K562 (cell line): ENCODE data around the gene LY6G6C. TPM values are rescaled to one million over a fixed set of nuclear protein-coding genes. Genes with fewer than 3 reads are reported as not detected.
A peak's percentile ranks its signal among the peaks of the same experiment; 100 is the strongest.

Experiments
- ATAC-seq: fragments of 200-7000 bp; cut with Tn5 transposase; 3 replicates; pipeline ENCODE4 v1.9.1; 2020; ENCODE audit warnings: moderate library complexity
- BruUV-seq: library from RNA; stranded (reverse); fragments of 400-500 nt; replicated peaks from 2 replicates; lab custom pipeline; 2021; lab: Mats Ljungman, UMichigan
- CTCF ChIA-PET: fragments of 300-600 bp; formaldehyde crosslinking; extraction: SDS; loops from one replicate; lab custom pipeline; 2021; ENCODE audit warnings: low intra/inter-chr PET ratio; lab: Yijun Ruan, JAX
- POLR2A ChIA-PET: fragments of 300-600, 350-650 bp; sonication (Branson Sonifier 250); formaldehyde crosslinking; extraction: SDS; loops from one replicate; lab custom pipeline; 2021; ENCODE audit warnings: antibody characterized with exemption, inconsistent platforms; lab: Yijun Ruan, JAX
- DNase-seq, 4 experiments: peaks; one replicate each; pipeline versions ENCODE4 v3.0.0 to v3.0.0-alpha.2; 2011 to 2018; ENCODE audit warnings: low spot score in 3 of 4, mixed read lengths in 3 of 4; ENCODE audit errors: extremely low read depth in 1 of 4
- FAIRE-seq: peaks from 2 replicates; lab custom pipeline; 2011; peaks lifted over from hg19 to GRCh38; lab: Jason Lieb, UNC
- H2AFZ ChIP-seq: 2 replicates; pipeline ENCODE4 v1.6.0; 2011; ENCODE audit warnings: low read depth, low read length, control low read depth, inconsistent platforms
- H3K27ac ChIP-seq: fragments of 200-600 bp; 3 replicates; pipeline ENCODE4 v1.8.0; 2011; ENCODE audit warnings: low read depth, mild to moderate bottlenecking, control low read depth, inconsistent platforms, low read length, moderate library complexity, mixed read lengths; ENCODE audit errors: extremely low read depth
- H3K27me3 ChIP-seq, 2 experiments: fragments of 300-600 bp in 1 of 2; 2 replicates in 1 of 2; 3 replicates in 1 of 2; pipeline versions ENCODE4 v1.6.0 to v1.8.0; 2011; ENCODE audit warnings: inconsistent platforms in 2 of 2, low read length in 2 of 2, mild to moderate bottlenecking in 1 of 2, mixed read lengths in 1 of 2, moderate library complexity in 1 of 2; ENCODE audit not compliant: control insufficient read depth in 2 of 2, insufficient read depth in 2 of 2
- H3K36me3 ChIP-seq: fragments of 300-600 bp; 3 replicates; pipeline ENCODE4 v1.8.0; 2011; ENCODE audit warnings: mild to moderate bottlenecking, low read length, inconsistent platforms; ENCODE audit not compliant: control insufficient read depth, insufficient read depth
- H3K4me1 ChIP-seq, 2 experiments: fragments of 200-600 bp in 1 of 2; replicated peaks in 1 of 2; 2 replicates in 1 of 2; 3 replicates in 1 of 2; pipeline versions ENCODE4 v1.5.1 to v1.8.0; 2011; ENCODE audit warnings: inconsistent platforms in 2 of 2, low read length in 2 of 2, mild to moderate bottlenecking in 1 of 2, mixed read lengths in 1 of 2, moderate library complexity in 1 of 2; ENCODE audit not compliant: control insufficient read depth in 2 of 2, insufficient read depth in 2 of 2
- H3K4me2 ChIP-seq: 2 replicates; pipeline ENCODE4 v1.6.1; 2011; ENCODE audit warnings: low read length, control low read depth, inconsistent platforms, mixed read lengths; ENCODE audit not compliant: insufficient read depth
- H3K4me3 ChIP-seq: fragments of 200-600 bp; sonication (generic), shearing (Covaris generic); 2 replicates; pipeline ENCODE4 v1.5.1; 2016; ENCODE audit warnings: control low read depth, inconsistent platforms
- H3K79me2 ChIP-seq: fragments of 200-600 bp; 3 replicates; pipeline ENCODE4 v1.8.0; 2011; ENCODE audit warnings: low read length, inconsistent platforms; ENCODE audit not compliant: control insufficient read depth, insufficient read depth
- H3K9ac ChIP-seq, 2 experiments: 2 replicates each; pipeline versions ENCODE4 v1.6.0 to v1.6.1; 2011; ENCODE audit warnings: low read depth in 2 of 2, low read length in 2 of 2, control low read depth in 1 of 2, inconsistent platforms in 1 of 2, mild to moderate bottlenecking in 1 of 2, mixed read lengths in 1 of 2; ENCODE audit not compliant: insufficient read depth in 1 of 2
- H3K9me1 ChIP-seq: one replicate; pipeline ENCODE4 v1.6.0; 2011; ENCODE audit warnings: inconsistent platforms, mild to moderate bottlenecking, low read length, moderate library complexity; ENCODE audit not compliant: control insufficient read depth, insufficient read depth
- H3K9me3 ChIP-seq: replicated peaks from 2 replicates; pipeline ENCODE4 v1.5.1; 2011; ENCODE audit warnings: low read depth, low read length, inconsistent platforms; ENCODE audit not compliant: control insufficient read depth, insufficient read depth
- H4K20me1 ChIP-seq: replicated peaks from 2 replicates; pipeline ENCODE4 v1.6.1; 2011; ENCODE audit warnings: low read length, inconsistent platforms, mixed read lengths; ENCODE audit not compliant: control insufficient read depth, insufficient read depth
- CCAR2 ChIP-seq: fragments of 200-400 bp; formaldehyde crosslinking; IDR thresholded peaks from 2 replicates; pipeline ENCODE4 v1.6.1; 2017; ENCODE audit warnings: mild to moderate bottlenecking, low read depth, low read length
- CREB1 ChIP-seq, 2 experiments: sonication (generic) in 1 of 2; formaldehyde crosslinking in 1 of 2; IDR thresholded peaks; 2 replicates each; pipeline versions ENCODE4 v1.6.1 to v1.8.0; 2012 to 2022; ENCODE audit warnings: inconsistent platforms in 1 of 2, mild to moderate bottlenecking in 1 of 2, missing genetic modification reagents in 1 of 2, moderate library complexity in 1 of 2
- GTF2F1 ChIP-seq: IDR thresholded peaks from 2 replicates; pipeline ENCODE4 v1.6.1; 2011; ENCODE audit warnings: low read depth, low read length, improper control_type of control experiment
- IRF2 ChIP-seq: sonication (generic); formaldehyde crosslinking; IDR thresholded peaks from 2 replicates; pipeline ENCODE4 v1.8.1; 2022; ENCODE audit warnings: mild to moderate bottlenecking, missing genetic modification reagents
- NCOA6 ChIP-seq: fragments of 450-650 bp; IDR thresholded peaks from 2 replicates; pipeline ENCODE4 v1.6.1; 2017; ENCODE audit warnings: mild to moderate bottlenecking
- PHB2 ChIP-seq: fragments of 450-650 bp; IDR thresholded peaks from 2 replicates; pipeline ENCODE4 v1.6.1; 2017; ENCODE audit warnings: low read depth
- SIN3A ChIP-seq, 2 experiments: fragments of 150-350 bp in 1 of 2; IDR thresholded peaks; 2 replicates each; pipeline ENCODE4 v1.6.1; 2011 to 2016; ENCODE audit warnings: borderline replicate concordance in 2 of 2, low read depth in 2 of 2, low read length in 2 of 2, mild to moderate bottlenecking in 2 of 2, moderate library complexity in 2 of 2; ENCODE audit not compliant: control insufficient read depth in 1 of 2
- SPI1 ChIP-seq: IDR thresholded peaks from 2 replicates; pipeline ENCODE4 v1.6.1; 2011; ENCODE audit warnings: low read depth, low read length, control low read depth, borderline replicate concordance
- SRSF9 ChIP-seq: fragments of 200-400 bp; formaldehyde crosslinking; IDR thresholded peaks from 2 replicates; pipeline ENCODE4 v1.6.1; 2017; ENCODE audit warnings: low read depth, low read length, borderline replicate concordance
- ZNF282 ChIP-seq: sonication (generic); formaldehyde crosslinking; IDR thresholded peaks from 2 replicates; pipeline ENCODE4 v1.8.1; 2023; ENCODE audit warnings: missing genetic modification reagents
- ZNF695 ChIP-seq: fragments of 450-650 bp; formaldehyde crosslinking; IDR thresholded peaks from 2 replicates; pipeline ENCODE4 v1.4.0; 2020; ENCODE audit warnings: mild to moderate bottlenecking, moderate library complexity
- WGBS: fragments of 100-300 bp; shearing (Covaris generic); methylation state at CpG from one replicate; pipeline ENCODE4 v1.1.6; 2016; ENCODE audit warnings: low coverage, mixed read lengths; ENCODE audit not compliant: insufficient coverage; ENCODE audit errors: missing lambda C conversion rate; 5-methylcytosine and 5-hydroxymethylcytosine counted together
- in situ Hi-C: fragments of 300-500 bp; cut with MboI; formaldehyde crosslinking; loops from 4 replicates; pipeline ENCODE4 v1.15.0; 2018; ENCODE audit warnings: inconsistent platforms, mixed read lengths
- intact Hi-C: fragments of 100-400 bp; cut with micrococcal nuclease; formaldehyde crosslinking; loops from 2 replicates; pipeline ENCODE4 v1.14.2; 2022
- polyA plus RNA-seq, 8 experiments: library from polyadenylated mRNA; depleted of rRNA in 4 of 8; stranded (reverse) in 5 of 8; unstranded in 3 of 8; fragments of >200 nt; fragmentation: Nextera tagmentation in 2 of 8; fragmentation: Illumina TruSeq in 1 of 8; extraction: Ambion mirVana in 2 of 8; extraction: Trizol in 1 of 8; gene quantifications; 2 replicates each; pipeline versions ENCODE4 v1.2.1 to v1.2.3, GENCODE V29; 2011 to 2014; ENCODE audit warnings: inconsistent platforms in 1 of 8, missing spikeins in 1 of 8
- total RNA-seq, 7 experiments: library from RNA; depleted of rRNA in 6 of 7; stranded (reverse); fragments of >200 nt in 6 of 7; fragmentation: Illumina TruSeq in 2 of 7; extraction: Trizol in 2 of 7; gene quantifications; 2 replicates each; pipeline versions ENCODE4 v1.2.1 to v1.2.3, GENCODE V29; 2011 to 2021; ENCODE audit warnings: low replicate concordance in 1 of 7
- TF ChIP-seq, protein P1 (sequence below): sonication (generic); formaldehyde crosslinking; IDR thresholded peaks from 2 replicates; pipeline ENCODE4 v1.9.0; 2022; ENCODE audit warnings: mild to moderate bottlenecking, missing genetic modification reagents
- TF ChIP-seq, protein P2 (sequence below): sonication (generic); formaldehyde crosslinking; IDR thresholded peaks from 2 replicates; pipeline ENCODE4 v1.8.0; 2023; ENCODE audit warnings: missing genetic modification reagents, mild to moderate bottlenecking, borderline replicate concordance
- TF ChIP-seq, protein P3 (sequence below): fragments of 450-650 bp; formaldehyde crosslinking; IDR thresholded peaks from 2 replicates; pipeline ENCODE4 v1.4.0; 2022; ENCODE audit warnings: missing genetic modification characterization

The LY6G6C gene
- total and polyA plus RNA-seq, 9 of the 15 experiments (the other 6 are each of a cell fraction or from before 2014, with no cell fraction given) = 0.06 to 0.20 TPM; not detected in 7

DNA sequence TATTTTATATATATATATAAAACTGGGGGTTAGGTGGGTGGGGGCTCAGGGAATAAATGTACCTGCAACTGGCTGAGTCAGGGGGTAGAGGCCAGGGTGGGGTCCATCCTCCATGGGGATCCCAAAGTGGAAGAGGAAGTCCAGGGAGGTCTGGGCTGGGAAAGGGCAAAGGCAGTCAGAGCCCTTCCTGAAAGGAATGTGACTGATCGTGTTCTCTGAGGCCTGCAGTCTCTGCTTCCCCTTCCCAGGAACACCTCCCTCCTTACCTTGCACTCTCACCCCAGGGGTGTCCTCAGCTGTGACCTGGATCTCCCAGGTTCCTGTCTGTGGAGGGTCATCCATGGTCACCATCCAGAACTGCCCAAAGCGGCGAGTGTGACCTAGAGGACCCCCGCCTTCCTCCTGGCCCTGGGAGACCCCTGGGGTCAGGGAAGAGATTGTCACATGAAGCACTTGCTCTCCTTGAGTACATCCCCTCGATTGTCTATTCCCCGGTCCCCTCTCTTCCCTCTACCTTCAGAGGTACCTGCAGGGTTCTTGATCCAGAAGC is 45.6 kb upstream of the LY6G6C start:
- 64% methylated on average over 6 of the region's 6 CpGs for WGBS
- DNase-seq (no peak), FAIRE-seq (no peak), ATAC-seq (no peak)
- H3K27me3 ChIP-seq = no peaks in the 10 kb centered on the region
- peaks cover 4% of the 10 kb centered on the region for H3K9me1 ChIP-seq
- peaks cover 20% of the 10 kb centered on the region; the same call in 2 of the 3 replicates for H3K36me3 ChIP-seq
- H3K4me2 ChIP-seq = no peak overlapping the region
- H4K20me1 ChIP-seq = no peaks in the 10 kb centered on the region
- in situ Hi-C loops (loop anchor here (5.0 kb wide), 1 partner anchor 80 kb away; no protein-coding TSS in a partner anchor), intact Hi-C loops (no loop called here)
- H2AFZ ChIP-seq = no peak overlapping the region
- no peaks in the 10 kb centered on the region for H3K9me3 ChIP-seq
- ChIA-PET CTCF (interaction anchor here (0.5 kb wide), 1 partner anchor 87 kb away, joined by 3 read pairs; no protein-coding TSS in a partner anchor), POLR2A (interaction anchor here (0.7 to 5.9 kb wide), 10 partner anchors 8 to 36 kb away, joined by 3 to 75 read pairs (median 5); partner anchors contain the start of genes CLIC1, MSH5 and VARS1)
- H3K4me1 ChIP-seq = peaks cover 18 to 57% of the 10 kb centered on the region in 2 experiments; a peak in 4 of 5 replicates
- H3K79me2 ChIP-seq = no peaks in the 10 kb centered on the region
- no peak overlapping the region for H3K27ac ChIP-seq
- H3K4me3 ChIP-seq = no peak overlapping the region
- H3K9ac ChIP-seq = peak overlapping the region in 1 of 2 experiments; percentile 79; a peak in 2 of 4 replicates
- no TSS peak for BruUV-seq
- TF ChIP-seq, protein P1, sequence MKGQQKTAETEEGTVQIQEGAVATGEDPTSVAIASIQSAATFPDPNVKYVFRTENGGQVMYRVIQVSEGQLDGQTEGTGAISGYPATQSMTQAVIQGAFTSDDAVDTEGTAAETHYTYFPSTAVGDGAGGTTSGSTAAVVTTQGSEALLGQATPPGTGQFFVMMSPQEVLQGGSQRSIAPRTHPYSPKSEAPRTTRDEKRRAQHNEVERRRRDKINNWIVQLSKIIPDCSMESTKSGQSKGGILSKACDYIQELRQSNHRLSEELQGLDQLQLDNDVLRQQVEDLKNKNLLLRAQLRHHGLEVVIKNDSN (CRISPR knock-in tag) = peak; percentile 40; the same call in 1 of the 2 replicates
- TF ChIP-seq CCAR2 (no peak), GTF2F1 (no peak), ZNF282 (CRISPR knock-in tag) (no peak), ZNF695 (CRISPR knock-in tag) (0 out of 2 replicates have a peak, but pooled peaks have one; percentile 7), SPI1 (peak; percentile 41; the same call in 1 of the 2 replicates), IRF2 (CRISPR knock-in tag) (no peak), NCOA6 (no peak), SRSF9 (no peak), CREB1 (IDR thresholded peaks at IDR 0.05) (no peak), CREB1 (CRISPR knock-in tag; IDR thresholded peaks at IDR 0.05) (no peak), SIN3A (IDR thresholded peaks at IDR 0.05; ENCODE audit: borderline replicate concordance in 2 of 2, control insufficient read depth in 1 of 2, low read depth in 2 of 2, low read length in 2 of 2) (no peak), PHB2 (no peak)
- TF ChIP-seq, protein P2, sequence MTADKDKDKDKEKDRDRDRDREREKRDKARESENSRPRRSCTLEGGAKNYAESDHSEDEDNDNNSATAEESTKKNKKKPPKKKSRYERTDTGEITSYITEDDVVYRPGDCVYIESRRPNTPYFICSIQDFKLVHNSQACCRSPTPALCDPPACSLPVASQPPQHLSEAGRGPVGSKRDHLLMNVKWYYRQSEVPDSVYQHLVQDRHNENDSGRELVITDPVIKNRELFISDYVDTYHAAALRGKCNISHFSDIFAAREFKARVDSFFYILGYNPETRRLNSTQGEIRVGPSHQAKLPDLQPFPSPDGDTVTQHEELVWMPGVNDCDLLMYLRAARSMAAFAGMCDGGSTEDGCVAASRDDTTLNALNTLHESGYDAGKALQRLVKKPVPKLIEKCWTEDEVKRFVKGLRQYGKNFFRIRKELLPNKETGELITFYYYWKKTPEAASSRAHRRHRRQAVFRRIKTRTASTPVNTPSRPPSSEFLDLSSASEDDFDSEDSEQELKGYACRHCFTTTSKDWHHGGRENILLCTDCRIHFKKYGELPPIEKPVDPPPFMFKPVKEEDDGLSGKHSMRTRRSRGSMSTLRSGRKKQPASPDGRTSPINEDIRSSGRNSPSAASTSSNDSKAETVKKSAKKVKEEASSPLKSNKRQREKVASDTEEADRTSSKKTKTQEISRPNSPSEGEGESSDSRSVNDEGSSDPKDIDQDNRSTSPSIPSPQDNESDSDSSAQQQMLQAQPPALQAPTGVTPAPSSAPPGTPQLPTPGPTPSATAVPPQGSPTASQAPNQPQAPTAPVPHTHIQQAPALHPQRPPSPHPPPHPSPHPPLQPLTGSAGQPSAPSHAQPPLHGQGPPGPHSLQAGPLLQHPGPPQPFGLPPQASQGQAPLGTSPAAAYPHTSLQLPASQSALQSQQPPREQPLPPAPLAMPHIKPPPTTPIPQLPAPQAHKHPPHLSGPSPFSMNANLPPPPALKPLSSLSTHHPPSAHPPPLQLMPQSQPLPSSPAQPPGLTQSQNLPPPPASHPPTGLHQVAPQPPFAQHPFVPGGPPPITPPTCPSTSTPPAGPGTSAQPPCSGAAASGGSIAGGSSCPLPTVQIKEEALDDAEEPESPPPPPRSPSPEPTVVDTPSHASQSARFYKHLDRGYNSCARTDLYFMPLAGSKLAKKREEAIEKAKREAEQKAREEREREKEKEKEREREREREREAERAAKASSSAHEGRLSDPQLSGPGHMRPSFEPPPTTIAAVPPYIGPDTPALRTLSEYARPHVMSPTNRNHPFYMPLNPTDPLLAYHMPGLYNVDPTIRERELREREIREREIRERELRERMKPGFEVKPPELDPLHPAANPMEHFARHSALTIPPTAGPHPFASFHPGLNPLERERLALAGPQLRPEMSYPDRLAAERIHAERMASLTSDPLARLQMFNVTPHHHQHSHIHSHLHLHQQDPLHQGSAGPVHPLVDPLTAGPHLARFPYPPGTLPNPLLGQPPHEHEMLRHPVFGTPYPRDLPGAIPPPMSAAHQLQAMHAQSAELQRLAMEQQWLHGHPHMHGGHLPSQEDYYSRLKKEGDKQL (CRISPR knock-in tag) = no peak
- TF ChIP-seq, protein P3, sequence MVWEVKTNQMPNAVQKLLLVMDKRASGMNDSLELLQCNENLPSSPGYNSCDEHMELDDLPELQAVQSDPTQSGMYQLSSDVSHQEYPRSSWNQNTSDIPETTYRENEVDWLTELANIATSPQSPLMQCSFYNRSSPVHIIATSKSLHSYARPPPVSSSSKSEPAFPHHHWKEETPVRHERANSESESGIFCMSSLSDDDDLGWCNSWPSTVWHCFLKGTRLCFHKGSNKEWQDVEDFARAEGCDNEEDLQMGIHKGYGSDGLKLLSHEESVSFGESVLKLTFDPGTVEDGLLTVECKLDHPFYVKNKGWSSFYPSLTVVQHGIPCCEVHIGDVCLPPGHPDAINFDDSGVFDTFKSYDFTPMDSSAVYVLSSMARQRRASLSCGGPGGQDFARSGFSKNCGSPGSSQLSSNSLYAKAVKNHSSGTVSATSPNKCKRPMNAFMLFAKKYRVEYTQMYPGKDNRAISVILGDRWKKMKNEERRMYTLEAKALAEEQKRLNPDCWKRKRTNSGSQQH (CRISPR knock-in tag) = no peak
